ENCODE results near the gene F2RL2.

DNA sequence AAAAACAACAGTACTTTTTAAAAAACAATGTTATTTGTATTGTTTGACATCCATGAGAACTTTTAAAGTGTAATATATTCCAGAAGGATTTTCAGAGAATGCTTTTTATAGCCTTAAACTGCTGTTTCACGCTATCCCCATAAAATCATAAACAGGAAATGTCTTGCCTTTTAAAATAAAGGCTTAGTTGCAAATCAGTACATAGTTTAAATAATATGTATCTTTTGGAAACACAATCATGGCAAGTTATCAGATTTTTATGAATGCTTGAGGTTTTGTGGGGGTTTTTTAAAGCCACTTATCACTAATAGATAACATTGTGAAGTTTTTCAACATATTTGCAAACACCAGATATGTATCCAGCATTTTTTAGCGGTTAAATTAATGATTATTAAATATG lies 37.2 kb upstream of the F2RL2 start:
- TF ChIP-seq, protein P1, sequence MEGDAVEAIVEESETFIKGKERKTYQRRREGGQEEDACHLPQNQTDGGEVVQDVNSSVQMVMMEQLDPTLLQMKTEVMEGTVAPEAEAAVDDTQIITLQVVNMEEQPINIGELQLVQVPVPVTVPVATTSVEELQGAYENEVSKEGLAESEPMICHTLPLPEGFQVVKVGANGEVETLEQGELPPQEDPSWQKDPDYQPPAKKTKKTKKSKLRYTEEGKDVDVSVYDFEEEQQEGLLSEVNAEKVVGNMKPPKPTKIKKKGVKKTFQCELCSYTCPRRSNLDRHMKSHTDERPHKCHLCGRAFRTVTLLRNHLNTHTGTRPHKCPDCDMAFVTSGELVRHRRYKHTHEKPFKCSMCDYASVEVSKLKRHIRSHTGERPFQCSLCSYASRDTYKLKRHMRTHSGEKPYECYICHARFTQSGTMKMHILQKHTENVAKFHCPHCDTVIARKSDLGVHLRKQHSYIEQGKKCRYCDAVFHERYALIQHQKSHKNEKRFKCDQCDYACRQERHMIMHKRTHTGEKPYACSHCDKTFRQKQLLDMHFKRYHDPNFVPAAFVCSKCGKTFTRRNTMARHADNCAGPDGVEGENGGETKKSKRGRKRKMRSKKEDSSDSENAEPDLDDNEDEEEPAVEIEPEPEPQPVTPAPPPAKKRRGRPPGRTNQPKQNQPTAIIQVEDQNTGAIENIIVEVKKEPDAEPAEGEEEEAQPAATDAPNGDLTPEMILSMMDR (conservative IDR thresholded peaks at IDR 0.05) = no peak
- no peak for TF ChIP-seq ZFX (IDR thresholded peaks at IDR 0.05)
